Thyroid gland (tissue), 4 donors: ENCODE results near the gene FYB1. TPM values are rescaled to one million over a fixed set of nuclear protein-coding genes. Genes with fewer than 3 reads are reported as not detected.

Experiments used
- DNase-seq, 2 donors: peaks; one replicate each; pipeline ENCODE4 v3.0.0-alpha.2; 2019
- H3K27ac ChIP-seq, 3 donors: fragments of 200-600 bp; sonication (generic); 1 replicate in 2 of 3; 2 replicates in 1 of 3; pipeline ENCODE4 v1.5.1; 2016 to 2019; ENCODE audit warnings: mild to moderate bottlenecking in 1 of 3, moderate library complexity in 1 of 3
- H3K27me3 ChIP-seq: fragments of 200-600 bp; sonication (generic); one replicate; pipeline ENCODE4 v1.5.1; 2019
- H3K36me3 ChIP-seq, 2 donors: fragments of 200-600 bp; sonication (generic); one replicate each; pipeline ENCODE4 v1.5.1; 2016 to 2019
- H3K4me1 ChIP-seq, 2 donors: fragments of 200-600 bp; sonication (generic); one replicate each; pipeline ENCODE4 v1.5.1; 2017 to 2019
- H3K4me3 ChIP-seq, 3 donors: fragments of 200-600 bp; sonication (generic); replicated peaks in 1 of 3; 1 replicate in 2 of 3; 2 replicates in 1 of 3; pipeline ENCODE4 v1.5.1; 2016; ENCODE audit warnings: mild to moderate bottlenecking in 1 of 3
- H3K9me3 ChIP-seq: fragments of 200-600 bp; sonication (generic); one replicate; pipeline ENCODE4 v1.5.1; 2017
- CTCF ChIP-seq, 6 experiments: fragments of 200-600 bp in 3 of 6; fragments of 450-650 bp in 3 of 6; sonication (generic) in 3 of 6; IDR thresholded peaks; one replicate each; pipeline ENCODE4 v1.5.1; 2016 to 2019; ENCODE audit warnings: antibody characterized with exemption in 6 of 6, mild to moderate bottlenecking in 2 of 6, inconsistent platforms in 1 of 6, moderate library complexity in 1 of 6
- POLR2A ChIP-seq, 2 donors: fragments of 450-650 bp; IDR thresholded peaks; one replicate each; pipeline ENCODE4 v1.6.1; 2017; ENCODE audit warnings: antibody characterized with exemption in 2 of 2, mild to moderate bottlenecking in 2 of 2, moderate library complexity in 1 of 2
- WGBS, 2 donors: methylation state at CpG; one replicate each; pipeline ENCODE4 v1.1.5; 2017; 5-methylcytosine and 5-hydroxymethylcytosine counted together
- intact Hi-C: fragments of 100-400 bp; cut with DNase I; formaldehyde crosslinking; loops from one replicate; pipeline ENCODE4 v1.15.1; 2023
- total RNA-seq, 4 donors: library from RNA; depleted of rRNA; stranded (reverse); fragments of >200 nt; gene quantifications; one replicate each; pipeline ENCODE4 v1.2.3, GENCODE V29; 2016

The FYB1 gene
- total RNA-seq, 4 donors from 2014 or later = 2.4 to 15.6 (median 3.7) TPM

- Histone ChIP-seq H3K9me3 (no peaks in the 10 kb centered on the region), H3K4me1 (no peaks in the 10 kb centered on the region), H3K27ac (no peak overlapping the region), H3K27me3 (no peaks in the 10 kb centered on the region), H3K4me3 (no peak overlapping the region), H3K36me3 (no peaks in the 10 kb centered on the region)
- TF ChIP-seq POLR2A (IDR thresholded peaks at IDR 0.05) (no peak), CTCF (IDR thresholded peaks at IDR 0.05) (no peak)
- DNase-seq = no peak
- WGBS, 2 donors = 69 to 70% methylated on average over 7 of the region's 7 CpGs
- intact Hi-C loops = no loop called here
Measured at GRCh38 chr5:39100851-39101396, 118.4 kb downstream of the FYB1 start.

GRCh38 chr5:39100301-39100850 is 119.0 kb downstream of the FYB1 start:
- Histone ChIP-seq H3K27ac (no peak overlapping the region), H3K27me3 (no peaks in the 10 kb centered on the region), H3K9me3 (no peaks in the 10 kb centered on the region), H3K4me3 (no peak overlapping the region), H3K4me1 (no peaks in the 10 kb centered on the region), H3K36me3 (no peaks in the 10 kb centered on the region)
- intact Hi-C loops = no loop called here
- WGBS, 2 donors = 89 to 92% methylated on average over 6 of the region's 6 CpGs
- DNase-seq = no peak
- no peak for TF ChIP-seq CTCF (IDR thresholded peaks at IDR 0.05)
- TF ChIP-seq POLR2A (IDR thresholded peaks at IDR 0.05) = no peak

- no peak for DNase-seq
- intact Hi-C loops = no loop called here
- Histone ChIP-seq H3K9me3 (no peaks in the 10 kb centered on the region), H3K27me3 (no peaks in the 10 kb centered on the region), H3K4me1 (no peaks in the 10 kb centered on the region), H3K4me3 (no peak overlapping the region), H3K36me3 (no peaks in the 10 kb centered on the region), H3K27ac (no peak overlapping the region)
- TF ChIP-seq CTCF (IDR thresholded peaks at IDR 0.05) = no peak
- TF ChIP-seq POLR2A (IDR thresholded peaks at IDR 0.05) = no peak
Measured at GRCh38 chr5:39099831-39100230, 119.5 kb downstream of the FYB1 start.

GRCh38 chr5:39093352-39093751 is 126.0 kb downstream of the FYB1 start:
- intact Hi-C loops = no loop called here
- Histone ChIP-seq H3K27me3 (no peaks in the 10 kb centered on the region), H3K36me3 (no peaks in the 10 kb centered on the region), H3K27ac (no peak overlapping the region), H3K9me3 (no peaks in the 10 kb centered on the region), H3K4me3 (no peak overlapping the region), H3K4me1 (no peaks in the 10 kb centered on the region)
- WGBS, 2 donors = 72 to 78% methylated on average over 1 of the region's 1 CpG
- TF ChIP-seq CTCF (IDR thresholded peaks at IDR 0.05) (no peak), POLR2A (IDR thresholded peaks at IDR 0.05) (no peak)
- no peak for DNase-seq

- DNase-seq = no peak
- no peaks in the 10 kb centered on the region for H3K27me3 ChIP-seq
- WGBS, 2 donors = 50% methylated on average over 4 of the region's 4 CpGs
- intact Hi-C loops = no loop called here
- H3K4me1 ChIP-seq = no peaks in the 10 kb centered on the region
- no peaks in the 10 kb centered on the region for H3K36me3 ChIP-seq
- H3K9me3 ChIP-seq = no peaks in the 10 kb centered on the region
- TF ChIP-seq POLR2A (IDR thresholded peaks at IDR 0.05) (no peak), CTCF (IDR thresholded peaks at IDR 0.05) (no peak)
- no peak overlapping the region for H3K27ac ChIP-seq
- no peak overlapping the region for H3K4me3 ChIP-seq
Measured at GRCh38 chr5:39092581-39093351, 126.6 kb downstream of the FYB1 start.
